ENCODE results near the gene USH2A. TPM values are rescaled to one million over a fixed set of nuclear protein-coding genes. Genes with fewer than 3 reads are reported as not detected.

The USH2A gene
- total and polyA plus RNA-seq, 2 experiments from 2014 or later = under 0.01 to 0.01 TPM

DNA sequence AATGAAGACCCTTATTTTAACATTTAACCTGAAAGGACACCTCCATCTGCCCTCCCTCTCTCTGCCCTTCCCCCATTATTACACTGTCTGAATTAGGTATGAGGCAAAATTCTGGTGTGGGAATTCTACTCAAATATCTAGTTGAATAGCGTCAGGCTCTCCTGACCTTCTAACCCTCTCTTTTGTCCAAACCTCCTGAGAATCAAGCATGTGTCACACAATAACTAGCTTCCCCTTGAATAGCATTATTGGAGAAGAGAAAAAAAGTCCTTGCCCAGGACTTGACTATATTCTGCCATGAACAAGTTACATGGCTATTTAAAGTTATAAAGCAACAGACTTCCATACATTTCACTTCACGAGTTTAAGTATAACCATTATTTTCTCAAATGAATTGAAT is 35.5 kb downstream of the USH2A start:
- Histone ChIP-seq H3F3A (ENCODE audit: insufficient read depth) (no peaks in the 10 kb centered on the region), H3K9me2 (ENCODE audit: insufficient read depth) (no peaks in the 10 kb centered on the region), H3K79me2 (ENCODE audit: insufficient read depth) (no peaks in the 10 kb centered on the region), H3K4me3 (no peak overlapping the region), H4K20me1 (ENCODE audit: insufficient read depth) (no peaks in the 10 kb centered on the region), H3K9ac (no peak overlapping the region), H3K27ac (no peak overlapping the region), H3K4me1 (ENCODE audit: insufficient read depth) (no peaks in the 10 kb centered on the region), H3K36me3 (ENCODE audit: low read depth) (no peaks in the 10 kb centered on the region), H3K9me3 (ENCODE audit: low read depth) (no peaks in the 10 kb centered on the region), H2AFZ (no peak overlapping the region), H3K4me2 (ENCODE audit: unreplicated experiment) (no peak overlapping the region), H3K27me3 (replicated peaks; ENCODE audit: insufficient read depth) (no peaks in the 10 kb centered on the region)
- WGBS, 2 experiments (ENCODE audit: low coverage in 1 of 2, low lambda C conversion rate in 2 of 2, missing lambda C conversion rate in 2 of 2) = 38 to 42% methylated on average over 2 of the region's 2 CpGs
- no peak for TF ChIP-seq EZH2 (IDR thresholded peaks at IDR 0.05; ENCODE audit: insufficient read depth, poor library complexity, severe bottlenecking)
- no peak for TF ChIP-seq EZH2phosphoT487 (IDR thresholded peaks at IDR 0.05; ENCODE audit: insufficient read depth, low read depth)
- DNase-seq = no peak
- in situ Hi-C loops (cut with MboI) = no loop called here

GRCh38 chr1:216379441-216379840 is 43.8 kb downstream of the USH2A start:
- H3K4me2 ChIP-seq (ENCODE audit: unreplicated experiment) = no peak overlapping the region
- no peak overlapping the region for H3K4me3 ChIP-seq
- no peak for DNase-seq
- no peak overlapping the region for H2AFZ ChIP-seq
- no peak overlapping the region for H3K27ac ChIP-seq
- no peaks in the 10 kb centered on the region for H3K4me1 ChIP-seq (ENCODE audit: insufficient read depth)
- no peaks in the 10 kb centered on the region for H3F3A ChIP-seq (ENCODE audit: insufficient read depth)
- H3K9me2 ChIP-seq (ENCODE audit: insufficient read depth) = no peaks in the 10 kb centered on the region
- H3K9me3 ChIP-seq (ENCODE audit: low read depth) = no peaks in the 10 kb centered on the region
- H3K36me3 ChIP-seq (ENCODE audit: low read depth) = no peaks in the 10 kb centered on the region
- no peak for TF ChIP-seq EZH2 (IDR thresholded peaks at IDR 0.05; ENCODE audit: insufficient read depth, poor library complexity, severe bottlenecking)
- no peak for TF ChIP-seq EZH2phosphoT487 (IDR thresholded peaks at IDR 0.05; ENCODE audit: insufficient read depth, low read depth)
- in situ Hi-C loops (cut with MboI) = no loop called here
- no peaks in the 10 kb centered on the region for H4K20me1 ChIP-seq (ENCODE audit: insufficient read depth)
- no peak overlapping the region for H3K9ac ChIP-seq
- no peaks in the 10 kb centered on the region for H3K79me2 ChIP-seq (ENCODE audit: insufficient read depth)
- 14 to 22% methylated on average over 1 of the region's 1 CpG for WGBS, 2 experiments (ENCODE audit: low coverage in 1 of 2, low lambda C conversion rate in 2 of 2, missing lambda C conversion rate in 2 of 2)
- no peaks in the 10 kb centered on the region for H3K27me3 ChIP-seq (replicated peaks; ENCODE audit: insufficient read depth)

GRCh38 chr1:216368249-216368648 is 55.0 kb downstream of the USH2A start:
- no peak for DNase-seq
- Histone ChIP-seq H3K27ac (no peak overlapping the region), H3F3A (ENCODE audit: insufficient read depth) (no peaks in the 10 kb centered on the region), H3K79me2 (ENCODE audit: insufficient read depth) (no peaks in the 10 kb centered on the region), H3K4me3 (no peak overlapping the region), H3K36me3 (ENCODE audit: low read depth) (no peaks in the 10 kb centered on the region), H3K9ac (no peak overlapping the region), H3K9me2 (ENCODE audit: insufficient read depth) (no peaks in the 10 kb centered on the region), H3K4me2 (ENCODE audit: unreplicated experiment) (no peak overlapping the region), H3K4me1 (ENCODE audit: insufficient read depth) (no peaks in the 10 kb centered on the region), H3K27me3 (replicated peaks; ENCODE audit: insufficient read depth) (no peaks in the 10 kb centered on the region), H4K20me1 (ENCODE audit: insufficient read depth) (no peaks in the 10 kb centered on the region), H2AFZ (no peak overlapping the region), H3K9me3 (ENCODE audit: low read depth) (no peaks in the 10 kb centered on the region)
- 3 to 8% methylated on average over 2 of the region's 2 CpGs for WGBS, 2 experiments (ENCODE audit: low coverage in 1 of 2, low lambda C conversion rate in 2 of 2, missing lambda C conversion rate in 2 of 2)
- TF ChIP-seq EZH2phosphoT487 (IDR thresholded peaks at IDR 0.05; ENCODE audit: insufficient read depth, low read depth) = no peak
- TF ChIP-seq EZH2 (IDR thresholded peaks at IDR 0.05; ENCODE audit: insufficient read depth, poor library complexity, severe bottlenecking) = no peak
- in situ Hi-C loops (cut with MboI) = no loop called here

DNA sequence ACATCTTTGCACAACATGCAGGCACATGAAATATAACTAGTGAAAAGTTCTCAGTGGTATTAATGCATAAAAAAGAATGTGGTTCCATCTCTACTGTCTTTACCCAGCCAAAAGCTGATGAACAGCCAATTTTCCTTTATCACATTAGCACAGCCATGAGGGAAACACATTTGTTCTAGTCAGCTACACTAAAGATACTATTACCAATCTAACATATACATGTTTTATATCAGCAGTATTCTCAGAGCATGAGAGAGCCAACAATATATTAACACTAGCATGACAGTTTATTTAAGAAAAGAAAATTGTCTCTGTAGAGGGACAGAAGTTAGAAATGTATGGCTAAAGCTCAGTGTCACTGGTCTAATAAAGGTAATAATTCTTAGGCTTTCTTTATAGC is 56.3 kb downstream of the USH2A start:
- in situ Hi-C loops (cut with MboI) = no loop called here
- TF ChIP-seq EZH2phosphoT487 (IDR thresholded peaks at IDR 0.05; ENCODE audit: insufficient read depth, low read depth) (no peak), EZH2 (IDR thresholded peaks at IDR 0.05; ENCODE audit: insufficient read depth, poor library complexity, severe bottlenecking) (no peak)
- no peaks in the 10 kb centered on the region for H3F3A ChIP-seq (ENCODE audit: insufficient read depth)

DNA sequence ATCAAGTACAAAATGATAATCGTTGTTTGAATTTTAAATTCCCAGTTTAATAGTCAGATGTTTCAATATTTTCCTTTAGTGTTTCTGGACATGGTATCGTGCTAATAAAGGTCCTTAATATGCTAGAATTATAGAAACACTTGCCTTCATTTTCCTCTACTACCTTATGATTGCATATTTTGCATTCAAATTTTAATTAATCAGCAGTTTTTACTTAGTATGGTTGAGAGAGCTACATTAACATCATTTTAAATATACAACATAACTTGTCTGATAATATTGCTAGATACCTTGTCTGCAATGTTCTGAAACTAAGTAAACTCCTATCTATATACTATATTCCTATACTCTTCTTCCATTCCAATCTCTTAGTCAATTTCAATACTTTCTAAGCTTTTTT is 66.3 kb downstream of the USH2A start:
- no peak for TF ChIP-seq EZH2phosphoT487 (IDR thresholded peaks at IDR 0.05; ENCODE audit: insufficient read depth, low read depth)
- Histone ChIP-seq H3F3A (ENCODE audit: insufficient read depth) (no peaks in the 10 kb centered on the region), H4K20me1 (ENCODE audit: insufficient read depth) (no peaks in the 10 kb centered on the region), H3K27me3 (replicated peaks; ENCODE audit: insufficient read depth) (no peaks in the 10 kb centered on the region), H3K9me2 (ENCODE audit: insufficient read depth) (no peaks in the 10 kb centered on the region), H2AFZ (no peak overlapping the region), H3K4me3 (no peak overlapping the region), H3K9me3 (ENCODE audit: low read depth) (no peaks in the 10 kb centered on the region), H3K79me2 (ENCODE audit: insufficient read depth) (no peaks in the 10 kb centered on the region), H3K4me2 (ENCODE audit: unreplicated experiment) (no peak overlapping the region), H3K36me3 (ENCODE audit: low read depth) (no peaks in the 10 kb centered on the region), H3K27ac (no peak overlapping the region), H3K4me1 (ENCODE audit: insufficient read depth) (no peaks in the 10 kb centered on the region), H3K9ac (no peak overlapping the region)
- no peak for DNase-seq
- in situ Hi-C loops (cut with MboI) = no loop called here
- 10 to 12% methylated on average over 2 of the region's 2 CpGs for WGBS, 2 experiments (ENCODE audit: low coverage in 1 of 2, low lambda C conversion rate in 2 of 2, missing lambda C conversion rate in 2 of 2)

More for the DNA sequence above, 56.3 kb downstream of the USH2A start:
- no peaks in the 10 kb centered on the region for H3K27me3 ChIP-seq (replicated peaks; ENCODE audit: insufficient read depth)
- H3K9me2 ChIP-seq (ENCODE audit: insufficient read depth) = no peaks in the 10 kb centered on the region
- no peaks in the 10 kb centered on the region for H3K4me1 ChIP-seq (ENCODE audit: insufficient read depth)
- H3K36me3 ChIP-seq (ENCODE audit: low read depth) = no peaks in the 10 kb centered on the region
- no peak for DNase-seq
- no peaks in the 10 kb centered on the region for H3K79me2 ChIP-seq (ENCODE audit: insufficient read depth)
- no peak overlapping the region for H2AFZ ChIP-seq
- H3K9ac ChIP-seq = no peak overlapping the region
- no peak overlapping the region for H3K4me3 ChIP-seq
- H4K20me1 ChIP-seq (ENCODE audit: insufficient read depth) = no peaks in the 10 kb centered on the region
- H3K27ac ChIP-seq = no peak overlapping the region
- no peak overlapping the region for H3K4me2 ChIP-seq (ENCODE audit: unreplicated experiment)
- H3K9me3 ChIP-seq (ENCODE audit: low read depth) = no peaks in the 10 kb centered on the region

Data from GM23248 (cell line).